Tibial nerve (tissue), 4 donors: ENCODE data around the gene UFL1.

Source experiments
- CTCF ChIP-seq, 5 experiments: fragments of 200-600 bp in 3 of 5; fragments of 450-650 bp in 2 of 5; sonication (generic) in 3 of 5; IDR thresholded peaks; one replicate each; pipeline ENCODE4 v1.5.1; 2016 to 2019; ENCODE audit warnings: antibody characterized with exemption in 5 of 5, mild to moderate bottlenecking in 3 of 5, moderate library complexity in 2 of 5
- EP300 ChIP-seq, 2 donors: sonication (generic); formaldehyde crosslinking; IDR thresholded peaks; one replicate each; pipeline ENCODE4 v1.6.1; 2017; ENCODE audit warnings: antibody characterized with exemption in 2 of 2, mild to moderate bottlenecking in 1 of 2

- TF ChIP-seq CTCF (IDR thresholded peaks at IDR 0.05) (no peak), EP300 (IDR thresholded peaks at IDR 0.05) (no peak)
Observed at GRCh38 chr6:96505363-96505762, 16.2 kb upstream of the UFL1 start.
